H1 (cell line): ENCODE results near the gene UTP15. TPM values are rescaled to one million over a fixed set of nuclear protein-coding genes. Genes with fewer than 3 reads are reported as not detected.

Source experiments
- CTCF ChIA-PET: fragments of 300-600 bp; sonication (Branson Sonifier 250); formaldehyde crosslinking; loops from one replicate; lab custom pipeline; 2021; ENCODE audit not compliant: partially characterized antibody; lab: Charles Lee
- POLR2A ChIA-PET: fragments of 300-600 bp; sonication (Branson Sonifier 250); formaldehyde crosslinking; loops from one replicate; lab custom pipeline; 2021; ENCODE audit warnings: inconsistent platforms; ENCODE audit not compliant: partially characterized antibody; lab: Charles Lee
- DNase-seq, 2 experiments: peaks; one replicate each; pipeline versions ENCODE4 v3.0.0 to v3.0.0-alpha.2; 2010 to 2022; ENCODE audit warnings: low spot score in 2 of 2, low read depth in 1 of 2, mixed read lengths in 1 of 2
- FAIRE-seq: peaks from 2 replicates; lab custom pipeline; 2011; peaks lifted over from hg19 to GRCh38; lab: Jason Lieb, UNC
- H2AFZ ChIP-seq: 2 replicates; pipeline ENCODE4 v1.8.1; 2012; ENCODE audit warnings: low read length, inconsistent platforms
- H2AK5ac ChIP-seq: 2 replicates; pipeline ENCODE4 v1.6.1; 2013; ENCODE audit warnings: low read depth, low read length
- H2BK120ac ChIP-seq: replicated peaks from 2 replicates; pipeline ENCODE3; 2013; ENCODE audit warnings: low read depth, low read length, inconsistent platforms
- H2BK12ac ChIP-seq: 2 replicates; pipeline ENCODE4 v1.6.1; 2013; ENCODE audit warnings: low read depth, low read length
- H2BK15ac ChIP-seq: 2 replicates; pipeline ENCODE4 v1.6.1; 2013; ENCODE audit warnings: low read length
- H2BK20ac ChIP-seq: 2 replicates; pipeline ENCODE4 v1.6.1; 2013; ENCODE audit warnings: low read length
- H2BK5ac ChIP-seq: 2 replicates; pipeline ENCODE4 v1.6.1; 2013; ENCODE audit warnings: low read depth, low read length
- H3K14ac ChIP-seq: 2 replicates; pipeline ENCODE4 v1.6.1; 2013; ENCODE audit warnings: inconsistent platforms; ENCODE audit not compliant: insufficient read length
- H3K18ac ChIP-seq: 2 replicates; pipeline ENCODE4 v1.6.1; 2013; ENCODE audit warnings: low read length; ENCODE audit errors: extremely low read depth
- H3K23ac ChIP-seq: 2 replicates; pipeline ENCODE4 v1.6.1; 2013; ENCODE audit warnings: inconsistent platforms; ENCODE audit not compliant: insufficient read length
- H3K23me2 ChIP-seq: 2 replicates; pipeline ENCODE4 v1.6.1; 2013; ENCODE audit warnings: low read depth, low read length
- H3K27ac ChIP-seq: 2 replicates; pipeline ENCODE4 v1.6.1; 2011; ENCODE audit warnings: low read depth, low read length, inconsistent platforms
- H3K27me3 ChIP-seq, 4 experiments: replicated peaks in 1 of 4; 1 replicate in 1 of 4; 2 replicates in 3 of 4; pipeline versions ENCODE4 v1.6.1 to v1.8.1; 2011 to 2013; ENCODE audit warnings: low read length in 3 of 4, mild to moderate bottlenecking in 3 of 4, inconsistent platforms in 2 of 4, mixed read lengths in 2 of 4, moderate library complexity in 1 of 4; ENCODE audit not compliant: control insufficient read depth in 3 of 4, insufficient read depth in 3 of 4; ENCODE audit errors: extremely low read depth in 1 of 4
- H3K36me3 ChIP-seq, 4 experiments: 2 replicates each; pipeline versions ENCODE4 v1.6.1 to v1.8.1; 2011 to 2013; ENCODE audit warnings: mild to moderate bottlenecking in 4 of 4, low read length in 3 of 4, moderate library complexity in 2 of 4, control low read depth in 1 of 4, inconsistent platforms in 1 of 4; ENCODE audit not compliant: insufficient read depth in 4 of 4, control insufficient read depth in 2 of 4
- H3K4ac ChIP-seq: replicated peaks from 2 replicates; pipeline ENCODE3; 2013; ENCODE audit warnings: low read length, low read depth, mixed read lengths, inconsistent platforms; ENCODE audit not compliant: insufficient read length
- H3K4me1 ChIP-seq, 4 experiments: replicated peaks in 1 of 4; 1 replicate in 1 of 4; 2 replicates in 3 of 4; pipeline versions ENCODE4 v1.6.1 to v1.8.1; 2011 to 2013; ENCODE audit warnings: low read length in 3 of 4, inconsistent platforms in 2 of 4, mixed read lengths in 1 of 4; ENCODE audit not compliant: insufficient read depth in 4 of 4, control insufficient read depth in 3 of 4
- H3K4me2 ChIP-seq, 2 experiments: 2 replicates each; pipeline versions ENCODE4 v1.6.1 to v1.8.1; 2011 to 2013; ENCODE audit warnings: low read depth in 2 of 2, low read length in 2 of 2, control low read depth in 1 of 2, inconsistent platforms in 1 of 2, mild to moderate bottlenecking in 1 of 2; ENCODE audit not compliant: insufficient read depth in 1 of 2
- H3K4me3 ChIP-seq, 4 experiments: fragments of 200-600, 300-600 bp in 1 of 4; sonication (generic), shearing (Covaris generic), sonication (Bioruptor Twin) in 1 of 4; 2 replicates each; pipeline versions ENCODE4 v1.5.1 to v1.8.1; 2011 to 2016; ENCODE audit warnings: low read length in 4 of 4, low read depth in 3 of 4, control low read depth in 2 of 4, inconsistent platforms in 2 of 4, mild to moderate bottlenecking in 2 of 4, mixed read lengths in 1 of 4, moderate library complexity in 1 of 4; ENCODE audit not compliant: insufficient read depth in 2 of 4; ENCODE audit errors: extremely low read depth in 1 of 4
- H3K56ac ChIP-seq: replicated peaks from 2 replicates; pipeline ENCODE3; 2013; ENCODE audit warnings: low read depth, mild to moderate bottlenecking, mixed read lengths, low read length, inconsistent platforms; ENCODE audit not compliant: insufficient read length
- H3K79me1 ChIP-seq: 2 replicates; pipeline ENCODE4 v1.6.1; 2013; ENCODE audit warnings: low read depth, low read length, control low read depth
- H3K79me2 ChIP-seq, 2 experiments: 2 replicates each; pipeline versions ENCODE4 v1.6.1 to v1.8.1; 2012 to 2013; ENCODE audit warnings: low read length in 2 of 2, mild to moderate bottlenecking in 2 of 2, inconsistent platforms in 1 of 2; ENCODE audit not compliant: insufficient read depth in 2 of 2, control insufficient read depth in 1 of 2
- H3K9ac ChIP-seq, 4 experiments: replicated peaks in 1 of 4; 1 replicate in 1 of 4; 2 replicates in 3 of 4; pipeline versions ENCODE4 v1.6.1 to v1.8.1; 2011 to 2013; ENCODE audit warnings: low read depth in 3 of 4, low read length in 3 of 4, control low read depth in 2 of 4, mild to moderate bottlenecking in 2 of 4, moderate library complexity in 2 of 4, inconsistent platforms in 1 of 4; ENCODE audit errors: extremely low read depth in 1 of 4
- H3K9me3 ChIP-seq, 2 experiments: 2 replicates each; pipeline versions ENCODE4 v1.6.1 to v1.8.1; 2012 to 2013; ENCODE audit warnings: mild to moderate bottlenecking in 2 of 2, moderate library complexity in 2 of 2, control low read depth in 1 of 2, inconsistent platforms in 1 of 2, low read depth in 1 of 2, low read length in 1 of 2, mixed read lengths in 1 of 2; ENCODE audit not compliant: insufficient read depth in 2 of 2
- H4K20me1 ChIP-seq, 2 experiments: replicated peaks in 1 of 2; 2 replicates each; pipeline versions ENCODE3 to v1.8.1; 2011 to 2013; ENCODE audit warnings: inconsistent platforms in 2 of 2, low read length in 2 of 2, mild to moderate bottlenecking in 1 of 2; ENCODE audit not compliant: insufficient read depth in 2 of 2, control insufficient read depth in 1 of 2
- H4K5ac ChIP-seq: 2 replicates; pipeline ENCODE4 v1.6.1; 2013; ENCODE audit warnings: low read length, low read depth, mixed read lengths, inconsistent platforms; ENCODE audit not compliant: insufficient read length
- H4K8ac ChIP-seq: 2 replicates; pipeline ENCODE4 v1.8.0; 2013; ENCODE audit warnings: mild to moderate bottlenecking, moderate library complexity, low read length, inconsistent platforms; ENCODE audit not compliant: insufficient read depth; ENCODE audit errors: extremely low read depth
- H4K91ac ChIP-seq: replicated peaks from 2 replicates; pipeline ENCODE3; 2013; ENCODE audit warnings: low read length, mixed read lengths, inconsistent platforms; ENCODE audit not compliant: insufficient read length
- CBX5 ChIP-seq: fragments of 300-800, 300-1000 bp; sonication (generic); IDR thresholded peaks from 2 replicates; pipeline ENCODE4 v1.7.1; 2016; ENCODE audit warnings: antibody characterized with exemption, low read length, low read depth
- CEBPB ChIP-seq: IDR thresholded peaks from 2 replicates; pipeline ENCODE4 v1.6.1; 2012; ENCODE audit warnings: low read depth, low read length
- EZH2 ChIP-seq: fragments of 200-600 bp; sonication (generic); IDR thresholded peaks from 2 replicates; pipeline ENCODE4 v1.7.1; 2012; ENCODE audit warnings: low read depth, mild to moderate bottlenecking, moderate library complexity, low read length, inconsistent platforms; ENCODE audit not compliant: severe bottlenecking
- MAFK ChIP-seq: IDR thresholded peaks from 2 replicates; pipeline ENCODE4 v1.6.1; 2012; ENCODE audit warnings: low read depth, mild to moderate bottlenecking, improper control_type of control experiment, low read length
- RFX5 ChIP-seq: IDR thresholded peaks from 2 replicates; pipeline ENCODE4 v1.6.1; 2011; ENCODE audit warnings: low read depth, low read length, improper control_type of control experiment, borderline replicate concordance
- RNF2 ChIP-seq: fragments of 200-900, 300-1000 bp; sonication (generic); IDR thresholded peaks from 2 replicates; pipeline ENCODE4 v1.7.1; 2016; ENCODE audit warnings: borderline replicate concordance, low read depth, mild to moderate bottlenecking, antibody characterized with exemption, low read length; ENCODE audit not compliant: poor library complexity, severe bottlenecking; ENCODE audit errors: missing control alignments
- TAF7 ChIP-seq: optimal IDR thresholded peaks from 2 replicates; pipeline ENCODE3; 2011; ENCODE audit warnings: low read depth, mild to moderate bottlenecking, inconsistent platforms, low read length, moderate library complexity, borderline replicate concordance
- TBP ChIP-seq: IDR thresholded peaks from 2 replicates; pipeline ENCODE4 v1.6.1; 2011; ENCODE audit warnings: low read depth, low read length, improper control_type of control experiment
- TCF12 ChIP-seq: IDR thresholded peaks from 2 replicates; pipeline ENCODE4 v1.6.1; 2011; ENCODE audit warnings: low read depth, mild to moderate bottlenecking, low read length
- YY1 ChIP-seq: IDR thresholded peaks from 2 replicates; pipeline ENCODE4 v1.6.1; 2011; ENCODE audit warnings: low read depth, mild to moderate bottlenecking, low read length
- WGBS, 2 experiments: shearing (Covaris generic) in 1 of 2; methylation state at CpG; one replicate each; pipeline versions ENCODE4 v1.1.6 to v1.1.7; 2013 to 2015; ENCODE audit warnings: low lambda C conversion rate in 2 of 2, mixed read lengths in 2 of 2, inconsistent platforms in 1 of 2, low coverage in 1 of 2, missing lambda C conversion rate in 1 of 2; ENCODE audit not compliant: insufficient replicate concordance in 2 of 2, insufficient coverage in 1 of 2, insufficient read length in 1 of 2; ENCODE audit errors: extremely low coverage in 1 of 2, missing lambda C conversion rate in 1 of 2; 5-methylcytosine and 5-hydroxymethylcytosine counted together
- polyA plus RNA-seq, 7 experiments: library from polyadenylated mRNA; depleted of rRNA in 3 of 7; stranded (reverse) in 5 of 7; unstranded in 2 of 7; fragments of >200 nt in 5 of 7; fragments of 200-250 nt in 2 of 7; gene quantifications; 1 replicate in 5 of 7; 2 replicates in 1 of 7; 4 replicates in 1 of 7; pipeline versions ENCODE4 v1.2.1 to v1.2.3, GENCODE V29; 2011 to 2013; ENCODE audit warnings: missing spikeins in 2 of 7, mixed read lengths in 2 of 7
- total RNA-seq: library from RNA; stranded (reverse); fragmentation: NEBNext Ultra II Directional; extraction: Animal tissue kit (Norgen Biotek cat#: 25700); gene quantifications from 2 replicates; pipeline ENCODE4 v1.2.1, GENCODE V29; 2021
- TF ChIP-seq, protein P1 (sequence below), 3 experiments: IDR thresholded peaks; 1 replicate in 2 of 3; 2 replicates in 1 of 3; pipeline versions ENCODE4 v1.5.1 to v1.6.1; 2011; ENCODE audit warnings: low read length in 3 of 3, mild to moderate bottlenecking in 3 of 3, inconsistent platforms in 2 of 3, low read depth in 1 of 3, moderate library complexity in 1 of 3; ENCODE audit not compliant: insufficient read depth in 1 of 3; ENCODE audit errors: control extremely low read depth in 1 of 3

UTP15 gene
- total and polyA plus RNA-seq, 2 of the 8 experiments (the other 6 are each of a cell fraction or from before 2014, with no cell fraction given): 14.3 to 33.6 TPM

DNA sequence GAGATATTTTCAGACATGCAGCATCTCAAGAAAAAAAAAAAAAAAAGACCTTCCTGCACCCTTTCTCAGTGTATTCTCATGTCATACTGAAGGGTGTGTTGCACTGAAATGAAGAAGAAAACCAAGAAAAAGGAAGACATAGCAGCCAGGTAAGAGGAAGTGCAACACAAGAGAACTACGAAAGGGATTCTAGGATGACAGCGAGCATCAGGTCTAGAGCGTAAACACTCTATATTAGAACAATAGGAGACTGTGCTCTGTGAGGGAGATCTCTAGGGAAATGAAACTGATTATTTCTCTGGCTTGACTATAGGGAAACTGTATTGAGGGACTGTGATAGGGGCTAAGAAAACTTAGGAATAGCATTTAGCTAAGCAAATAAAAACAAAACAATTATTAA lies 37.3 kb upstream of the UTP15 start:
- Histone ChIP-seq H4K91ac (no peak overlapping the region), H3K9me3 (peaks cover 4 to 9% of the 10 kb centered on the region in 2 experiments), H2BK20ac (no peak overlapping the region), H2BK5ac (no peak overlapping the region), H3K4me1 (0 out of 7 replicates have a peak, but pooled peaks cover 0 to 4% (median 0%) of the 10 kb centered on the region in 4 experiments), H2AK5ac (no peak overlapping the region), H3K56ac (no peak overlapping the region), H2AFZ (peak overlapping the region; percentile 70; the same call in 1 of the 2 replicates), H3K4me2 (no peak overlapping the region), H2BK15ac (no peak overlapping the region), H3K14ac (no peak overlapping the region), H3K79me2 (no peaks in the 10 kb centered on the region), H3K27ac (no peak overlapping the region), H3K18ac (no peak overlapping the region), H3K23ac (no peak overlapping the region), H4K20me1 (no peaks in the 10 kb centered on the region), H3K36me3 (no peaks in the 10 kb centered on the region), H3K4me3 (no peak overlapping the region), H3K9ac (no peak overlapping the region), H2BK120ac (no peak overlapping the region), H3K23me2 (no peaks in the 10 kb centered on the region; the same call in 1 of the 2 replicates), H3K27me3 (no peaks in the 10 kb centered on the region), H4K8ac (no peak overlapping the region), H2BK12ac (no peak overlapping the region), H4K5ac (no peak overlapping the region), H3K4ac (no peak overlapping the region), H3K79me1 (no peaks in the 10 kb centered on the region)
- FAIRE-seq (no peak), DNase-seq (no peak)
- ChIA-PET CTCF (interaction anchor here (0.6 to 1.1 kb wide), 4 partner anchors 8 to 685 kb away, joined by 3 to 5 read pairs (median 3); no protein-coding TSS in a partner anchor), POLR2A (interaction anchor here (0.9 kb wide), 1 partner anchor 29 kb away, joined by 3 read pairs; no protein-coding TSS in a partner anchor)
- 77% methylated on average over 3 of the region's 3 CpGs; no CpG with 5 or more reads in 1 of the 2 experiments for WGBS, 2 experiments
- TF ChIP-seq YY1 (no peak), EZH2 (no peak), TAF7 (no peak), TCF12 (no peak), TBP (no peak), RNF2 (no peak), MAFK (no peak), RFX5 (no peak), CEBPB (no peak), CBX5 (no peak)
- TF ChIP-seq, protein P1, sequence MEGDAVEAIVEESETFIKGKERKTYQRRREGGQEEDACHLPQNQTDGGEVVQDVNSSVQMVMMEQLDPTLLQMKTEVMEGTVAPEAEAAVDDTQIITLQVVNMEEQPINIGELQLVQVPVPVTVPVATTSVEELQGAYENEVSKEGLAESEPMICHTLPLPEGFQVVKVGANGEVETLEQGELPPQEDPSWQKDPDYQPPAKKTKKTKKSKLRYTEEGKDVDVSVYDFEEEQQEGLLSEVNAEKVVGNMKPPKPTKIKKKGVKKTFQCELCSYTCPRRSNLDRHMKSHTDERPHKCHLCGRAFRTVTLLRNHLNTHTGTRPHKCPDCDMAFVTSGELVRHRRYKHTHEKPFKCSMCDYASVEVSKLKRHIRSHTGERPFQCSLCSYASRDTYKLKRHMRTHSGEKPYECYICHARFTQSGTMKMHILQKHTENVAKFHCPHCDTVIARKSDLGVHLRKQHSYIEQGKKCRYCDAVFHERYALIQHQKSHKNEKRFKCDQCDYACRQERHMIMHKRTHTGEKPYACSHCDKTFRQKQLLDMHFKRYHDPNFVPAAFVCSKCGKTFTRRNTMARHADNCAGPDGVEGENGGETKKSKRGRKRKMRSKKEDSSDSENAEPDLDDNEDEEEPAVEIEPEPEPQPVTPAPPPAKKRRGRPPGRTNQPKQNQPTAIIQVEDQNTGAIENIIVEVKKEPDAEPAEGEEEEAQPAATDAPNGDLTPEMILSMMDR (IDR thresholded peaks at IDR 0.05; ENCODE audit: control extremely low read depth in 1 of 3, insufficient read depth in 1 of 3, low read depth in 1 of 3, low read length in 3 of 3): no peak
